ENCODE measurements around the gene HBQ1. TPM values are rescaled to one million over a fixed set of nuclear protein-coding genes. Genes with fewer than 3 reads are reported as not detected.
"Not testable (repeated sequence)": the region's sequence is repeated elsewhere in the genome, so short reads cannot be mapped to it uniquely, and the experiment has no call there.

HBQ1 gene
- total RNA-seq, 1 donor from 2014 or later = 0.60 TPM

DNA sequence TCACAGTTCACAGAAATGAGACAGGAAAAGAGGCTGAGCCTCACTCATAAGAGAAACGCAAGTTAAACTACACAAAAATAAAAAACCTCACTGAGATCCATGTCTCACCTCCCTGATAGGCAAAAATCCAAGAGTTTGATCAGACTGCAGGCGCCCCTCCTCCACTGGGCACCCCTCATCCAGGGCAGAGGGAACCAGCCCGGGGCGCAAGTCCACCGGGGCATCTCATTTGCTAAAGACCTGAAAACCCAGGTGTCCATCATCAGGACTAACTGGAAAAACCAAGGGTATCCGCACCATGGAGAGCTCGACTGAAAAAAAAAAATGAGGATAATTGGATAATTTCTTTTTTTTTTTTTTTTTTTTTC is 25.2 kb upstream of the HBQ1 start:
- Mint-ChIP-seq H3K9me3 (no peaks in the 10 kb centered on the region), H3K27ac (no peak overlapping the region), H3K4me1 (peaks cover 6% of the 10 kb centered on the region), H3K4me3 (peak overlapping the region; percentile 65), H3K27me3 (ENCODE audit: low read depth) (peaks cover 70% of the 10 kb centered on the region), H3K36me3 (no peaks in the 10 kb centered on the region)
- DNase-seq (ENCODE audit: low spot score in 2 of 2, unreplicated experiment in 2 of 2) = no peak
- TF ChIP-seq, protein P1, sequence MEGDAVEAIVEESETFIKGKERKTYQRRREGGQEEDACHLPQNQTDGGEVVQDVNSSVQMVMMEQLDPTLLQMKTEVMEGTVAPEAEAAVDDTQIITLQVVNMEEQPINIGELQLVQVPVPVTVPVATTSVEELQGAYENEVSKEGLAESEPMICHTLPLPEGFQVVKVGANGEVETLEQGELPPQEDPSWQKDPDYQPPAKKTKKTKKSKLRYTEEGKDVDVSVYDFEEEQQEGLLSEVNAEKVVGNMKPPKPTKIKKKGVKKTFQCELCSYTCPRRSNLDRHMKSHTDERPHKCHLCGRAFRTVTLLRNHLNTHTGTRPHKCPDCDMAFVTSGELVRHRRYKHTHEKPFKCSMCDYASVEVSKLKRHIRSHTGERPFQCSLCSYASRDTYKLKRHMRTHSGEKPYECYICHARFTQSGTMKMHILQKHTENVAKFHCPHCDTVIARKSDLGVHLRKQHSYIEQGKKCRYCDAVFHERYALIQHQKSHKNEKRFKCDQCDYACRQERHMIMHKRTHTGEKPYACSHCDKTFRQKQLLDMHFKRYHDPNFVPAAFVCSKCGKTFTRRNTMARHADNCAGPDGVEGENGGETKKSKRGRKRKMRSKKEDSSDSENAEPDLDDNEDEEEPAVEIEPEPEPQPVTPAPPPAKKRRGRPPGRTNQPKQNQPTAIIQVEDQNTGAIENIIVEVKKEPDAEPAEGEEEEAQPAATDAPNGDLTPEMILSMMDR (IDR thresholded peaks at IDR 0.05; ENCODE audit: unreplicated experiment) = no peak

DNA sequence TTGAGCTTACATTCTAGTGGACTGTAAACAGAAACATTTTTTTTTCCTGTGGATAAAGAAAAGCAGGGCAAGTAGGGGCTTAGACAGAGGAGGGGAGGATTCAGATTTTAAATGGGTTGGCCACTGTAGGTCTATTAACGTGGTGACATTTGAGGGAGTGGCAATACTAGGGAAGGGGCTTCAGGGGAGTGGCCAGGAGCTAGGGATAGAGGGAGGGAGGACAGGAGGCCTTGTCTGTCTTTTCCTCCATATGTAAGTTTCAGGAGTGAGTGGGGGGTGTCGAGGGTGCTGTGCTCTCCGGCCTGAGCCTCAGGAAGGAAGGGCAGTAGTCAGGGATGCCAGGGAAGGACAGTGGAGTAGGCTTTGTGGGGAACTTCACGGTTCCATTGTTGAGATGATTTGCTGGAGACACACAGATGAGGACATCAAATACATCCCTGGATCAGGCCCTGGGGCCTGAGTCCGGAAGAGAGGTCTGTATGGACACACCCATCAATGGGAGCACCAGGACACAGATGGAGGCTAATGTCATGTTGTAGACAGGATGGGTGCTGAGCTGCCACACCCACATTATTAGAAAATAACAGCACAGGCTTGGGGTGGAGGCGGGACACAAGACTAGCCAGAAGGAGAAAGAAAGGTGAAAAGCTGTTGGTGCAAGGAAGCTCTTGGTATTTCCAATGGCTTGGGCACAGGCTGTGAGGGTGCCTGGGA is 21.0 kb upstream of the HBQ1 start:
- Mint-ChIP-seq H3K36me3 (no peaks in the 10 kb centered on the region), H3K4me1 (peaks cover 6% of the 10 kb centered on the region), H3K27ac (no peak overlapping the region), H3K27me3 (ENCODE audit: low read depth) (peaks cover 75% of the 10 kb centered on the region), H3K9me3 (no peaks in the 10 kb centered on the region), H3K4me3 (no peak overlapping the region)
- DNase-seq (ENCODE audit: low spot score in 2 of 2, unreplicated experiment in 2 of 2) = no peak
- TF ChIP-seq, protein P1 (IDR thresholded peaks at IDR 0.05; ENCODE audit: unreplicated experiment) = no peak

DNA sequence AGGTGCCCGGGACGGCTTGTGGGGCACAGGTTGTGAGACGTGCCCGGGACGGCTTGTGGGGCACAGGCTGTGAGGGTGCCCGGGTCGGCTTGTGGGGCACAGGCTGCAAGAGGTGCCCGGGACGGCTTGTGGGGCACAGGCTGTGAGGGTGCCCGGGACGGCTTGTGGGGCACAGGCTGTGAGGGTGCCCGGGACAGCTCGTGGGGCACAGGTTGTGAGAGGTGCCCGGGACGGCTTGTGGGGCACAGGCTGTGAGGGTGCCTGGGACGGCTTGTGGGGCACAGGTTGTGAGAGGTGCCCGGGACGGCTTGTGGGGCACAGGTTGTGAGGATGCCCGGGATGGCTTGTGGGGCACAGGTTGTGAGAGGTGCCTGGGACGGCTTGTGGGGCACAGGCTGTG is 20.0 kb upstream of the HBQ1 start:
- not testable (repeated sequence) for H3K9me3 Mint-ChIP-seq; DNase-seq (ENCODE audit: low spot score in 2 of 2, unreplicated experiment in 2 of 2); H3K4me1 Mint-ChIP-seq; H3K4me3 Mint-ChIP-seq; H3K36me3 Mint-ChIP-seq; H3K27ac Mint-ChIP-seq
- peaks cover 70% of the 10 kb centered on the region for H3K27me3 Mint-ChIP-seq (ENCODE audit: low read depth)

DNA sequence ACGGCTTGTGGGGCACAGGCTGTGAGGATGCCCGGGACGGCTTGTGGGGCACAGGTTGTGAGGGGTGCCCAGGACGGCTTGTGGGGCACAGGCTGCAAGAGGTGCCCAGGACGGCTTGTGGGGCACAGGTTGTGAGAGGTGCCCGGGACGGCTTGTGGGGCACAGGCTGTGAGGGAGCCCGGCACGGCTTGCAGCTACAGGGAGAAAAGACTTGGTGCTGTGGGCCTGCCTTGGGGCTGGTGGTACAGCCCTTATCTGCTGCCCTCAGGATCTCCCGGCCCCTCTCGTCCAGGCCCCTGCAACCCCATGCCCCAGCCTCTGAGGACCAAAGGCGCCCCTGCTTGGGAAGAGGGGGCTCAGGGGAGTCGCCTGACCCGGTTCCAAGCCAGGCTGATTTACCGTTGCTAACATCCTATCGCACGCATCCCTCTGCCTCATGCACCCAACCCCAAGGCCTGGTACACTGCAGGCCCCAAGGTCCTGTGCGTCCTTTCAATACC is 19.5 kb upstream of the HBQ1 start:
- H3K4me3 Mint-ChIP-seq = no peak overlapping the region
- H3K4me1 Mint-ChIP-seq = no peaks in the 10 kb centered on the region

DNA sequence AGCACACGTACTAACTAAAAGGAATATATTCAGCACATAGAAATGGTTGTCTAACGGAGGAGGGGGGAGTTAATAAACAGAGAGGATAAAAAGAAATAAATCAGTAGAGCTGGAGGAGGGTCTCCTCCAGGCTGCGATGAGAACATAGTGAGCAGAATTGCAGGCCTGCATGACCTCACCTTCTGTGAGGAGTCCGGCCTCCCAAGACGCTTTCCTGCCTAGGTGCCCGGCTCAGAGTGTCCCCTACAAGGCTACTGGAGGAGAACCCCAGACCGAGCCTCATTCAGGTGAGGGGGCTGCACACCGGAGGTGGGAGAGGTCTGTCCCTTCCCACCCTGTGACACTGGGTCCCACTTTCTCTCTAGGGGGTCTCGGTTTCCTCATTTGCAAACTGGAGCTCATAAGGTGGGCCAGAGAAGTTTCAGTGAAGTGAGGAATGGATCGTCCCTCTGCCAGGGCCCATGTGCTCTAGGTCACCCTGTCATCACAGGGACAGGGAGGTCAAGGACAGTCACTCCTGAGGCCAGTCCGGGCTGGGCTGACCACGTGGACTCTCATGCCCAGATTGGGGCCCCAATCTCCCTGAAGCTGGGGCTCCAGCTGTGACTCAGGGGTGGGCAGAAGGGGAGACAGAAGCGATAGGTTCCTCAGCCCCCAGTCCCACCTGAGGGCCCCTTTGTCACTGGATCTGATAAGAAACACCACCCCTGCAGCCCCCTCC is 17.8 kb upstream of the HBQ1 start:
- no peak for DNase-seq (ENCODE audit: low spot score in 2 of 2, unreplicated experiment in 2 of 2)
- no peak overlapping the region for H3K4me3 Mint-ChIP-seq
- H3K4me1 Mint-ChIP-seq = no peaks in the 10 kb centered on the region
- H3K9me3 Mint-ChIP-seq = no peaks in the 10 kb centered on the region
- no peaks in the 10 kb centered on the region for H3K36me3 Mint-ChIP-seq
- TF ChIP-seq, protein P1 (IDR thresholded peaks at IDR 0.05; ENCODE audit: unreplicated experiment) = no peak
- H3K27me3 Mint-ChIP-seq (ENCODE audit: low read depth) = peaks cover 72% of the 10 kb centered on the region
- no peak overlapping the region for H3K27ac Mint-ChIP-seq

More for the DNA sequence above, 19.5 kb upstream of the HBQ1 start:
- Mint-ChIP-seq H3K27ac (no peak overlapping the region), H3K27me3 (ENCODE audit: low read depth) (peaks cover 71% of the 10 kb centered on the region), H3K9me3 (no peaks in the 10 kb centered on the region), H3K36me3 (no peaks in the 10 kb centered on the region)
- TF ChIP-seq, protein P1 (IDR thresholded peaks at IDR 0.05; ENCODE audit: unreplicated experiment) = no peak
- no peak for DNase-seq (ENCODE audit: low spot score in 2 of 2, unreplicated experiment in 2 of 2)

DNA sequence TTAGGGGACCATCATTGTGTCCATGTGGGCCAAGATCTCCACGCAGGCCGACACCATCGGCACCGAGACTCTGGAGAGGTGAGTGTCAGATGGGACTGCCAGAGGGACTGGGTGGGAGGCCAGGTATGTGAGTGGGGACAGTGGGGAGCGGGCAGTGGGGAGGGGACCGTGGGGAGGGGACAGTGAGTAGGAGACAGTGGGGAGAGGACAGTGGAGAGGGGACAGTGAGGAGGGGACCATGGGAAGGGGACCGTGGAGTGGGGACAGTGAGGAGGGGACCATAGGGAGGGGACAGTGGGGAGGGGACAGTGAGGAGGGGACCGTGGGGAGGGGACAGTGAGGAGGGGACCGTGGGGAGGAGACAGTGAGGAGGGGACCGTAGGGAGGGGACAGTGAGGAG is 17.1 kb upstream of the HBQ1 start:
- H3K27me3 Mint-ChIP-seq (ENCODE audit: low read depth) = peaks cover 72% of the 10 kb centered on the region
- H3K27ac Mint-ChIP-seq; H3K36me3 Mint-ChIP-seq; DNase-seq (ENCODE audit: low spot score in 2 of 2, unreplicated experiment in 2 of 2); H3K4me1 Mint-ChIP-seq; H3K9me3 Mint-ChIP-seq; H3K4me3 Mint-ChIP-seq: not testable (repeated sequence)

DNA sequence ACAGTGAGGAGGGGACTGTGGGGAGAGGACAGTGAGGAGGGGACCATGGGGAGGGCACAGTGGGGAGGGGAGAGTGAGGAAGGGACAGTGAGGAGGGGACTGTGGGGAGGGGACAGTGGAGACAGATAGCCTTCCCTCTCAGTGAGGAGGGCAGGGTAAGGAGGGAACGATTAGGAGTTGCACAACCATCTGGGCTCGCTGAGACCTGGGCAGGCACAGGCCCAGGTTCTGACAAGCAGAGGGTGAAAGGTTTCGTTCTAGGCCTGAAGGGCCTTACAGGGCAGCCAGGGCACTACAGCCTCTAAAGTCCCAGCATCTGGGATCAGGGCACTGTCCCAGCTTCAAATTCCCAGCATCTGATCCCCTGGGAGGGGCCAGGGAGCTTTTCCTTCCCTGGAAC is 16.6 kb upstream of the HBQ1 start:
- H3K27me3 Mint-ChIP-seq (ENCODE audit: low read depth) = peaks cover 74% of the 10 kb centered on the region
- not testable (repeated sequence) for H3K36me3 Mint-ChIP-seq; H3K9me3 Mint-ChIP-seq; DNase-seq (ENCODE audit: low spot score in 2 of 2, unreplicated experiment in 2 of 2); H3K4me3 Mint-ChIP-seq; H3K27ac Mint-ChIP-seq; H3K4me1 Mint-ChIP-seq

DNA sequence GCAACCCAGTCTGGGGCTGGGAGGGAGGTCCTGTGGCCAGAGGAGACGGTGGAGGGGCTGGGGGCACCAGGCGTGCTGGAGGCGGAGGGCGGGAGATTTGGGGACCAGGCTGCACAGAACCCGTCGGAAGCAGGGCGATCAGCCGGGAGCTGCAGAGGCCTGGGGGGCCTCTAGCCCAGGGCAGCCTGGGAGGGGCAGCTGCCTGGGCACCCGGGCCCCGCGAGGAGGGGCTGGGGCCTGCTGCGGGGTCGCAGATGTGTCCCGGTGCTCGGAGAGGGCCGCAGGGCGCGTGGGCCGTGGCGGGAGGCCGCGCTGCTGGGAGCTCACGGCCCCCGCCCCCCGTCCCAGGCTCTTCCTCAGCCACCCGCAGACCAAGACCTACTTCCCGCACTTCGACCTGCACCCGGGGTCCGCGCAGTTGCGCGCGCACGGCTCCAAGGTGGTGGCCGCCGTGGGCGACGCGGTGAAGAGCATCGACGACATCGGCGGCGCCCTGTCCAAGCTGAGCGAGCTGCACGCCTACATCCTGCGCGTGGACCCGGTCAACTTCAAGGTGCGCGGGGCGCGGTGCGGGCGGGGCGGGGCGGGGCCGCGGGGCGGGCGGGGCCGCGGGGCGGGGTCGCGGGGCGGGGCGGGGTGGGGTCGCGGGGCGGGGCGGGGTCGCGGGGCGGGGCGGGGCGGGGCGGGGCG is 16.0 kb upstream of the HBQ1 start:
- H3K4me3 Mint-ChIP-seq; H3K36me3 Mint-ChIP-seq; H3K27ac Mint-ChIP-seq; H3K9me3 Mint-ChIP-seq; DNase-seq (ENCODE audit: low spot score in 2 of 2, unreplicated experiment in 2 of 2); H3K4me1 Mint-ChIP-seq: not testable (repeated sequence)
- H3K27me3 Mint-ChIP-seq (ENCODE audit: low read depth) = peaks cover 76% of the 10 kb centered on the region
